ENCODE data around the gene MORC3.

- TF ChIP-seq CTCF (IDR thresholded peaks at IDR 0.05; ENCODE audit: borderline replicate concordance, extremely low read depth, low read length, poor library complexity, severe bottlenecking), result no peak
- no peak for TF ChIP-seq EZH2 (IDR thresholded peaks at IDR 0.05; ENCODE audit: borderline replicate concordance, low read depth, low read length, severe bottlenecking)
These were observed 65.4 kb downstream of the MORC3 start, which contains the start of gene CHAF1B for GRCh38 chr21:36385233-36386030.
